CD4-positive, alpha-beta T cell treated with Interleukin-4 for 1 hour (primary cell): ENCODE data around the gene CIB2.

ENCODE experiments used
- DNase-seq, 2 donors: peaks; one replicate each; pipeline ENCODE4 v3.0.0-alpha.2; 2020 to 2022

The CIB2 gene

GRCh38 chr15:78149068-78149804 is 18.0 kb upstream of the CIB2 start, which contains the start of gene IDH3A:
TSS of gene IDH3A (plus strand) at chr15:78149362. CDS start at chr15:78149404, 42 bp downstream.
- peak; percentile 98 to 99 for DNase-seq

- DNase-seq: no peak
Observed at GRCh38 chr15:78148392-78149067, 17.3 kb upstream of the CIB2 start.

GRCh38 chr15:78147566-78147965 is 16.3 kb upstream of the CIB2 start:
- no peak for DNase-seq

GRCh38 chr15:78146425-78147154 is 15.3 kb upstream of the CIB2 start:
- no peak for DNase-seq

GRCh38 chr15:78142332-78142731 is 11.1 kb upstream of the CIB2 start:
- no peak for DNase-seq

GRCh38 chr15:78140292-78140691 is 9.0 kb upstream of the CIB2 start:
- DNase-seq: no peak

GRCh38 chr15:78139578-78139977 is 8.3 kb upstream of the CIB2 start:
- DNase-seq: no peak

GRCh38 chr15:78133801-78134200 is 2.6 kb upstream of the CIB2 start:
- DNase-seq: no peak

GRCh38 chr15:78130466-78131294 is 565 bp downstream of the CIB2 start:
- peak in 1 of 2 donors; percentile 42 for DNase-seq

- DNase-seq: no peak
Observed at GRCh38 chr15:78129751-78130287, 1.4 kb downstream of the CIB2 start.

- DNase-seq: no peak
Observed at GRCh38 chr15:78129077-78129750, 2.0 kb downstream of the CIB2 start.

- DNase-seq: no peak
Observed at GRCh38 chr15:78127882-78128281, 3.4 kb downstream of the CIB2 start.

GRCh38 chr15:78125267-78125666 is 6.0 kb downstream of the CIB2 start:
- DNase-seq: no peak

GRCh38 chr15:78120523-78120922 is 10.7 kb downstream of the CIB2 start:
- DNase-seq: no peak

GRCh38 chr15:78112551-78112950 is 18.7 kb downstream of the CIB2 start:
- no peak for DNase-seq

GRCh38 chr15:78111788-78112187 is 19.5 kb downstream of the CIB2 start:
- no peak for DNase-seq

GRCh38 chr15:78110916-78111475 is 20.2 kb downstream of the CIB2 start:
- DNase-seq: no peak

GRCh38 chr15:78110096-78110495 is 21.1 kb downstream of the CIB2 start:
- DNase-seq: no peak

GRCh38 chr15:78109156-78109555 is 22.1 kb downstream of the CIB2 start:
- DNase-seq: no peak

- DNase-seq: peak; percentile 87 to 88
Observed at GRCh38 chr15:78108300-78109084, 22.8 kb downstream of the CIB2 start.

GRCh38 chr15:78107471-78107870 is 23.8 kb downstream of the CIB2 start:
- DNase-seq: no peak
